PC-3 (cell line): ENCODE data around the gene UFSP2. TPM values are rescaled to one million over a fixed set of nuclear protein-coding genes. Genes with fewer than 3 reads are reported as not detected.

Experiments
- ATAC-seq: fragments of 200-7000 bp; cut with Tn5 transposase; 2 replicates; pipeline ENCODE4 v1.9.1; 2020; ENCODE audit warnings: mild to moderate bottlenecking, moderate library complexity
- BruUV-seq: library from RNA; stranded (reverse); fragments of 400-500 nt; replicated peaks from 2 replicates; lab custom pipeline; 2021; lab: Mats Ljungman, UMichigan
- CTCF ChIA-PET: fragments of 300-600 bp; sonication (Branson Sonifier 250); formaldehyde crosslinking; loops from one replicate; lab custom pipeline; 2022; ENCODE audit warnings: antibody characterized with exemption; lab: Charles Lee
- POLR2A ChIA-PET: fragments of 300-600 bp; sonication (Branson Sonifier 250); formaldehyde crosslinking; loops from one replicate; lab custom pipeline; 2022; ENCODE audit warnings: antibody characterized with exemption; ENCODE audit not compliant: unreplicated experiment; lab: Charles Lee
- DNase-seq: peaks from one replicate; pipeline ENCODE4 v3.0.0-alpha.2; 2015
- H2AFZ ChIP-seq: fragments of 300-600 bp; sonication (generic); 2 replicates; pipeline ENCODE4 v1.6.0; 2016; ENCODE audit warnings: antibody characterized with exemption, low read length
- H3F3A ChIP-seq: fragments of 300-600 bp; sonication (generic); one replicate; pipeline ENCODE4 v1.6.0; 2017; ENCODE audit warnings: antibody characterized with exemption, low read length, control low read depth, mild to moderate bottlenecking; ENCODE audit not compliant: unreplicated experiment
- H3K27ac ChIP-seq: fragments of 300-600 bp; sonication (generic); 2 replicates; pipeline ENCODE4 v1.5.1; 2016; ENCODE audit warnings: mild to moderate bottlenecking, low read length
- H3K27me3 ChIP-seq: fragments of 300-600 bp; sonication (generic); 2 replicates; pipeline ENCODE4 v1.6.1; 2016; ENCODE audit warnings: low read length, mixed read lengths
- H3K36me3 ChIP-seq: fragments of 300-600 bp; sonication (generic); 2 replicates; pipeline ENCODE4 v1.6.1; 2016; ENCODE audit warnings: low read depth, mixed run types, low read length, mixed read lengths
- H3K4me1 ChIP-seq: fragments of 300-600 bp; sonication (generic); 2 replicates; pipeline ENCODE4 v1.5.1; 2016; ENCODE audit warnings: low read length; ENCODE audit not compliant: insufficient read depth
- H3K4me2 ChIP-seq: fragments of 300-600 bp; sonication (generic); 2 replicates; pipeline ENCODE4 v1.6.0; 2016; ENCODE audit warnings: low read length
- H3K4me3 ChIP-seq: fragments of 300-600 bp; sonication (generic); 2 replicates; pipeline ENCODE4 v1.5.1; 2016; ENCODE audit warnings: mild to moderate bottlenecking, low read length, mixed read lengths
- H3K79me2 ChIP-seq: fragments of 300-600 bp; sonication (generic); 2 replicates; pipeline ENCODE4 v1.6.1; 2017; ENCODE audit warnings: low read length, mixed read lengths
- H3K9ac ChIP-seq: fragments of 300-600 bp; sonication (generic); 2 replicates; pipeline ENCODE4 v1.6.0; 2016; ENCODE audit warnings: mild to moderate bottlenecking, low read length
- H3K9me2 ChIP-seq: fragments of 300-600 bp; sonication (generic); replicated peaks from 2 replicates; pipeline ENCODE4 v1.6.1; 2016; ENCODE audit warnings: mixed run types, low read length, mixed read lengths
- H3K9me3 ChIP-seq: fragments of 300-600 bp; sonication (generic); 2 replicates; pipeline ENCODE4 v1.6.1; 2016; ENCODE audit warnings: low read length, mixed read lengths
- H4K20me1 ChIP-seq: fragments of 300-600 bp; sonication (generic); 2 replicates; pipeline ENCODE4 v1.6.1; 2016; ENCODE audit warnings: low read length, mixed read lengths
- EZH2 ChIP-seq: fragments of 300-600 bp; sonication (generic); IDR thresholded peaks from one replicate; pipeline ENCODE4 v1.6.1; 2017; ENCODE audit warnings: antibody characterized with exemption, mild to moderate bottlenecking, low read length; ENCODE audit not compliant: unreplicated experiment
- EZH2phosphoT487 ChIP-seq: fragments of 300-600 bp; sonication (generic); IDR thresholded peaks from 2 replicates; pipeline ENCODE4 v1.6.1; 2018; ENCODE audit warnings: mild to moderate bottlenecking, antibody characterized with exemption, low read length, borderline replicate concordance
- intact Hi-C: fragments of 100-400 bp; cut with micrococcal nuclease; formaldehyde crosslinking; loops from 2 replicates; pipeline ENCODE4 v1.9.0; 2023
- total RNA-seq: library from RNA; depleted of rRNA; stranded (reverse); fragments of >200 nt; gene quantifications from 2 replicates; pipeline ENCODE4 v1.2.3, GENCODE V29; 2014
- TF ChIP-seq, protein P1 (sequence below): fragments of 300-600 bp; sonication (generic); conservative IDR thresholded peaks from 2 replicates; pipeline ENCODE4 v1.5.1; 2017; ENCODE audit warnings: antibody characterized with exemption, low read depth, mild to moderate bottlenecking, low read length

The UFSP2 gene
- total RNA-seq, 1 experiment from 2014 or later, result 27.0 TPM

DNA sequence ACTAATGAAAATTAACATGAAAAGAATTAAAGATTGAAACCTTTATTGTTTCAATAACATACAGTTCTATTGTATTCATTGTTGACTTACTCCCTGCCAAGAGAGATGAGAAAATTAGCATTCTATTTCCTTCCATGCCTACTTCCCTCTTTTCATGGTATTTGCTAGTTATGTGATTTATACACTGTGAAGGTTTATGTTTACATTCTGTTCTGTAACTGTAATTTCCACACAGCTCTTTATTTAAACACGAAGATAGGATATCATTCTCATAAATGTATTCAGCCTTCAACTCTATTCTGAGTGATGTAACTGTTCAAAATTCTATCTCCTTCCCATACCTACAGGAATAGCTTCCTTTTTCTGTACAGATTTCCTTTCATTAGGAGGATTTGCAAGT is 39.1 kb upstream of the UFSP2 start:
- ChIA-PET CTCF (no interaction called here), POLR2A (no interaction called here)
- Histone ChIP-seq H3K9me2 (no peaks in the 10 kb centered on the region), H3K36me3 (no peaks in the 10 kb centered on the region), H3K9ac (no peak overlapping the region), H3K27me3 (no peaks in the 10 kb centered on the region), H4K20me1 (no peaks in the 10 kb centered on the region), H2AFZ (no peak overlapping the region), H3F3A (no peaks in the 10 kb centered on the region), H3K4me3 (no peak overlapping the region), H3K79me2 (no peaks in the 10 kb centered on the region), H3K9me3 (no peaks in the 10 kb centered on the region), H3K27ac (no peak overlapping the region), H3K4me2 (no peak overlapping the region), H3K4me1 (no peaks in the 10 kb centered on the region)
- DNase-seq (no peak), ATAC-seq (no peak; the same call in 1 of the 2 replicates)
- intact Hi-C loops, result no loop called here
- no TSS peak for BruUV-seq
- no peak for TF ChIP-seq EZH2
- TF ChIP-seq EZH2phosphoT487, result no peak
- TF ChIP-seq, protein P1, sequence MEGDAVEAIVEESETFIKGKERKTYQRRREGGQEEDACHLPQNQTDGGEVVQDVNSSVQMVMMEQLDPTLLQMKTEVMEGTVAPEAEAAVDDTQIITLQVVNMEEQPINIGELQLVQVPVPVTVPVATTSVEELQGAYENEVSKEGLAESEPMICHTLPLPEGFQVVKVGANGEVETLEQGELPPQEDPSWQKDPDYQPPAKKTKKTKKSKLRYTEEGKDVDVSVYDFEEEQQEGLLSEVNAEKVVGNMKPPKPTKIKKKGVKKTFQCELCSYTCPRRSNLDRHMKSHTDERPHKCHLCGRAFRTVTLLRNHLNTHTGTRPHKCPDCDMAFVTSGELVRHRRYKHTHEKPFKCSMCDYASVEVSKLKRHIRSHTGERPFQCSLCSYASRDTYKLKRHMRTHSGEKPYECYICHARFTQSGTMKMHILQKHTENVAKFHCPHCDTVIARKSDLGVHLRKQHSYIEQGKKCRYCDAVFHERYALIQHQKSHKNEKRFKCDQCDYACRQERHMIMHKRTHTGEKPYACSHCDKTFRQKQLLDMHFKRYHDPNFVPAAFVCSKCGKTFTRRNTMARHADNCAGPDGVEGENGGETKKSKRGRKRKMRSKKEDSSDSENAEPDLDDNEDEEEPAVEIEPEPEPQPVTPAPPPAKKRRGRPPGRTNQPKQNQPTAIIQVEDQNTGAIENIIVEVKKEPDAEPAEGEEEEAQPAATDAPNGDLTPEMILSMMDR, result no peak

DNA sequence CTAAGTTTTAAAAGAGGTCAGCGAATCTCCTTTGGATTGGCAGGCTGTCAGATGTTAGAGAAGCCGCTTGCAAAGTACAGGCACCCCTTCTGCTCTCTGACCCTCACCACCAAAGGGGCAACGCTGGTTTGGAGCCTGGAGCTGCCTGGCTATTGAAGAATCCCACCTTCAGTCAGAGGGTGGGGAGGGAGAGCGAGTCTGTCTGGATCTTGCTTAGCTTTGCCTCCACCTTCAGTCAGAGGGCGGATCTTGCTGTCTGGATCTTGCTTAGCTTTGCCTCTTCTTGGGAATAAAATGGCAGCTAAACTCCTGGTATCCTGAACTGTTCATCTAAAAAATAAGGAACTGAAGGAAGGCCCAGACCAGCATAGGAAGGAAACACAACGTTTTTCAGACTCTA is 38.4 kb upstream of the UFSP2 start:
- DNase-seq (no peak), ATAC-seq (no peak)
- Histone ChIP-seq H3K4me2 (no peak overlapping the region), H3F3A (no peaks in the 10 kb centered on the region), H3K4me3 (no peak overlapping the region), H3K9me3 (no peaks in the 10 kb centered on the region), H4K20me1 (no peaks in the 10 kb centered on the region), H3K4me1 (no peaks in the 10 kb centered on the region), H3K27ac (no peak overlapping the region), H2AFZ (no peak overlapping the region), H3K79me2 (no peaks in the 10 kb centered on the region), H3K9ac (no peak overlapping the region), H3K9me2 (no peaks in the 10 kb centered on the region), H3K36me3 (no peaks in the 10 kb centered on the region), H3K27me3 (no peaks in the 10 kb centered on the region)
- POLR2A ChIA-PET, result no interaction called here
- intact Hi-C loops, result no loop called here
- CTCF ChIA-PET, result no interaction called here
- TF ChIP-seq EZH2, result no peak
- no peak for TF ChIP-seq EZH2phosphoT487
- TF ChIP-seq, protein P1, result no peak
- no TSS peak for BruUV-seq

DNA sequence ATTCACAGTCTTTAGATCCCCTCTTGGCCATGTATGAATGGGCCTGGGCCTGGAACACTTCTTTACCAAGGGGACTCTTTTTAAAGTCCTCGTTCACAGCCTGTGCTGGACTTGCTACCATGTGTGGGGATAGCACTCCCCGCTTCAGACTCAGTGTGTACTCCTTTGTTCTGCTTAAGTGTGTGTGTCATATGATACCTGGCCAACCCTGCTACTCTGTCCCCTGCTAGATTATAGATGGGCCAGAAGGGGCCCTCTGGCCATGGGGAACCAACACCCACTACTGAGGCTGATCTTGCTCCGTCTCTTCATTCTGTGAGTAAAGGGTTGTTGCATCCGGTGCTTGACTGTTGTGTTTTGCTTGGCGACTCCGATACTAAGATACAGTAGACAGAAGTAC is 37.8 kb upstream of the UFSP2 start:
- Histone ChIP-seq H3K4me1 (no peaks in the 10 kb centered on the region), H3K4me2 (no peak overlapping the region), H3K27me3 (no peaks in the 10 kb centered on the region), H3K9me2 (no peaks in the 10 kb centered on the region), H3K79me2 (no peaks in the 10 kb centered on the region), H3K27ac (no peak overlapping the region), H2AFZ (no peak overlapping the region), H3K4me3 (no peak overlapping the region), H3F3A (no peaks in the 10 kb centered on the region), H3K9me3 (no peaks in the 10 kb centered on the region), H4K20me1 (no peaks in the 10 kb centered on the region), H3K36me3 (no peaks in the 10 kb centered on the region), H3K9ac (no peak overlapping the region)
- TF ChIP-seq EZH2, result no peak
- TF ChIP-seq, protein P1, result no peak
- no peak for TF ChIP-seq EZH2phosphoT487
- CTCF ChIA-PET, result no interaction called here
- POLR2A ChIA-PET, result no interaction called here
- DNase-seq, result no peak
- no peak for ATAC-seq
- no TSS peak for BruUV-seq
- intact Hi-C loops, result no loop called here
